ENCODE results near the gene MBD3L2B. TPM values are rescaled to one million over a fixed set of nuclear protein-coding genes. Genes with fewer than 3 reads are reported as not detected.
"Not testable (repeated sequence)": the region's sequence is repeated elsewhere in the genome, so short reads cannot be mapped to it uniquely, and the experiment has no call there.

The MBD3L2B gene
- polyA plus RNA-seq (not detected in 3 replicates), polyA minus RNA-seq (not detected in 3 replicates)
- not detected for polyA plus RNA-seq (2011; ENCODE audit: low read depth)
- not detected in 2 replicates for polyA plus RNA-seq (2011; cell fraction: cytosol; rRNA removed)
- polyA plus RNA-seq (2011; cell fraction: nucleus; rRNA removed) = not detected in 2 replicates
- not detected in 2 replicates for polyA plus RNA-seq (2012; ENCODE audit: low replicate concordance)
- not detected for polyA minus RNA-seq (2011; cell fraction: cytosol; rRNA and poly(A)+ RNA removed)
- polyA minus RNA-seq (2011; cell fraction: nucleus; rRNA and poly(A)+ RNA removed) = not detected in 2 replicates

DNA sequence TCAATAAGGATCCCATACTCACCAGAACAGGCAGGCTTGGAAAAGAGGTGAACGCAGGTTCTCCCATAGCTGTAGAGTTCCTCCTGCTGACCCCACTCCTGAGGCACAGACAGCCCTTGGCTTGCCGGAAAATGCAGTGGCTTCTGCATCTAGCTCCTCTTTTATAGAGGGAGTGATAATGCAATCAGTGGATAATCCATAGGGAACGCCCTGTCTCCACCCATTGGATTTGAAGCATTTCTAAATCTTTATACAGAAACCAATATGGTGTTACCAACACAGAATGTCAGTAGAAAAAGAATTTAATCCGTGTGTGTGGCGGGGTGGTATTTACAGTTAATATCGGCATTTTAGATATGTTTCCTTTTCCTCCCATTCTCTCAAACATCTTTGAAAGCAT lies at the start of gene MBD3L2B:
Gene MBD3L2B (minus strand): TSS at position 101 of the 400 bp plus-strand sequence. CDS start 34 bp downstream, at position 67.
- H3K9me1 ChIP-seq (ENCODE audit: control insufficient read depth, extremely low read depth, insufficient read depth, low read length); H2AFZ ChIP-seq (ENCODE audit: control insufficient read depth, low read length); FAIRE-seq; H3K27me3 ChIP-seq (ENCODE audit: control insufficient read depth, extremely low read depth, insufficient read depth, low read length); dilution Hi-C loops (cut with MboI; ENCODE audit: extremely low pct_ligation_motif_present, low sequenced_read_pairs); H3K4me3 ChIP-seq (ENCODE audit: control insufficient read depth in 2 of 3, extremely low read depth in 1 of 3, insufficient read depth in 2 of 3, low read depth in 1 of 3, low read length in 3 of 3); H3K4me1 ChIP-seq (ENCODE audit: control insufficient read depth, extremely low read depth, insufficient read depth, low read length); DNase-seq (ENCODE audit: low read depth, low spot score); H3K4me2 ChIP-seq (ENCODE audit: control insufficient read depth, extremely low read depth, insufficient read depth, low read depth, low read length); H3K9ac ChIP-seq (ENCODE audit: control insufficient read depth, extremely low read depth, insufficient read depth, low read length); H3K36me3 ChIP-seq (ENCODE audit: control insufficient read depth in 2 of 2, extremely low read depth in 1 of 2, insufficient read depth in 2 of 2, low read length in 2 of 2); H3K79me2 ChIP-seq (ENCODE audit: control insufficient read depth, insufficient read depth, low read length); H3K27ac ChIP-seq (ENCODE audit: control insufficient read depth, insufficient read depth, low read length); H3K9me3 ChIP-seq (ENCODE audit: control insufficient read depth, low read depth, low read length); H4K20me1 ChIP-seq (ENCODE audit: control insufficient read depth, extremely low read depth, insufficient read depth, low read length): not testable (repeated sequence)

DNA sequence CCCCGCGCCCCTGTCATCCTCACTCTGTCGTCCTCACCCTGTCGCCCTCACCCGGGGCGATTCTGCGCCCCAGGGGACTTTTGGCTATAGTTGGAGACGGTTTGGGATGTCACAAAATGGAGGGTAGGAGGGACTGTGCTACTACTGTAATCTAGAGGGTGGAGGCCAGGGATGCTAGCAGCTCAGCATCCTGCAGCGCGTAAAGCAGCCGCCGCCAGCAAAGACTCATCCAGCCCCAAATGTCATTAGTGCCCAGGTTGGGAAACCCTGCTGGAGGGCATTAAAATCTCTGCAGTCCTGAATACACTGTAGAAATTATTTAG lies 48.6 kb upstream of the MBD3L2B start:
- peak overlapping the region; percentile 81 for H3K9ac ChIP-seq (ENCODE audit: control insufficient read depth, extremely low read depth, insufficient read depth, low read length)
- peak overlapping the region; percentile 62 for H3K27ac ChIP-seq (ENCODE audit: control insufficient read depth, insufficient read depth, low read length)
- H3K4me2 ChIP-seq (ENCODE audit: control insufficient read depth, extremely low read depth, insufficient read depth, low read depth, low read length) = peak overlapping the region; percentile 82
- DNase-seq (ENCODE audit: low read depth, low spot score) = no peak
- peak overlapping the region; percentile 52 for H2AFZ ChIP-seq (ENCODE audit: control insufficient read depth, low read length)
- H3K4me1 ChIP-seq (ENCODE audit: control insufficient read depth, extremely low read depth, insufficient read depth, low read length) = peaks cover 6% of the 10 kb centered on the region
- H3K4me3 ChIP-seq (ENCODE audit: control insufficient read depth in 2 of 3, extremely low read depth in 1 of 3, insufficient read depth in 2 of 3, low read depth in 1 of 3, low read length in 3 of 3) = peak overlapping the region; percentile 63 to 87 (median 86)
- H3K36me3 ChIP-seq (ENCODE audit: control insufficient read depth in 2 of 2, extremely low read depth in 1 of 2, insufficient read depth in 2 of 2, low read length in 2 of 2) = peaks cover 11 to 12% of the 10 kb centered on the region in 2 experiments
- H3K27me3 ChIP-seq (ENCODE audit: control insufficient read depth, extremely low read depth, insufficient read depth, low read length) = no peaks in the 10 kb centered on the region
- dilution Hi-C loops (cut with MboI; ENCODE audit: extremely low pct_ligation_motif_present, low sequenced_read_pairs) = no loop called here
- TF ChIP-seq, protein P1, sequence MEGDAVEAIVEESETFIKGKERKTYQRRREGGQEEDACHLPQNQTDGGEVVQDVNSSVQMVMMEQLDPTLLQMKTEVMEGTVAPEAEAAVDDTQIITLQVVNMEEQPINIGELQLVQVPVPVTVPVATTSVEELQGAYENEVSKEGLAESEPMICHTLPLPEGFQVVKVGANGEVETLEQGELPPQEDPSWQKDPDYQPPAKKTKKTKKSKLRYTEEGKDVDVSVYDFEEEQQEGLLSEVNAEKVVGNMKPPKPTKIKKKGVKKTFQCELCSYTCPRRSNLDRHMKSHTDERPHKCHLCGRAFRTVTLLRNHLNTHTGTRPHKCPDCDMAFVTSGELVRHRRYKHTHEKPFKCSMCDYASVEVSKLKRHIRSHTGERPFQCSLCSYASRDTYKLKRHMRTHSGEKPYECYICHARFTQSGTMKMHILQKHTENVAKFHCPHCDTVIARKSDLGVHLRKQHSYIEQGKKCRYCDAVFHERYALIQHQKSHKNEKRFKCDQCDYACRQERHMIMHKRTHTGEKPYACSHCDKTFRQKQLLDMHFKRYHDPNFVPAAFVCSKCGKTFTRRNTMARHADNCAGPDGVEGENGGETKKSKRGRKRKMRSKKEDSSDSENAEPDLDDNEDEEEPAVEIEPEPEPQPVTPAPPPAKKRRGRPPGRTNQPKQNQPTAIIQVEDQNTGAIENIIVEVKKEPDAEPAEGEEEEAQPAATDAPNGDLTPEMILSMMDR (optimal IDR thresholded peaks at IDR 0.05 in 1 of 3, IDR thresholded peaks at IDR 0.05 in 1 of 3, conservative IDR thresholded peaks at IDR 0.05 in 1 of 3; ENCODE audit: extremely low read depth in 1 of 3, insufficient read depth in 2 of 3, low read length in 3 of 3) = no peak
- no peak for TF ChIP-seq EZH2 (IDR thresholded peaks at IDR 0.05; ENCODE audit: low read length)
- FAIRE-seq = no peak
- no peaks in the 10 kb centered on the region for H4K20me1 ChIP-seq (ENCODE audit: control insufficient read depth, extremely low read depth, insufficient read depth, low read length)
- no peaks in the 10 kb centered on the region for H3K9me3 ChIP-seq (ENCODE audit: control insufficient read depth, low read depth, low read length)
- H3K9me1 ChIP-seq (ENCODE audit: control insufficient read depth, extremely low read depth, insufficient read depth, low read length) = no peaks in the 10 kb centered on the region
- peaks cover 11% of the 10 kb centered on the region for H3K79me2 ChIP-seq (ENCODE audit: control insufficient read depth, insufficient read depth, low read length)

Data from keratinocyte (primary cell).